GM10847 (cell line): ENCODE data around the gene SLC24A4.

Experiments used
- POLR2A ChIP-seq: IDR thresholded peaks from 2 replicates; pipeline ENCODE4 v1.6.1; 2011; ENCODE audit not compliant: insufficient read length; ENCODE audit errors: extremely low read depth

The SLC24A4 gene

GRCh38 chr14:92546347-92547053, 223.5 kb downstream of the SLC24A4 start:
- TF ChIP-seq POLR2A: no peak

GRCh38 chr14:92549105-92549858, 226.3 kb downstream of the SLC24A4 start:
- no peak for TF ChIP-seq POLR2A

GRCh38 chr14:92549859-92550230, 226.9 kb downstream of the SLC24A4 start:
- no peak for TF ChIP-seq POLR2A
